OCI-LY1 (cell line): ENCODE measurements around the gene MED26.

Experiments
- H2AFZ ChIP-seq: fragments of 200-600 bp; sonication (generic), shearing (Covaris generic); 2 replicates; pipeline ENCODE4 v1.6.0; 2014; ENCODE audit warnings: antibody characterized with exemption, mild to moderate bottlenecking, low read length
- H3F3A ChIP-seq: fragments of 200-600 bp; sonication (generic), shearing (Covaris generic); 2 replicates; pipeline ENCODE4 v1.6.0; 2014; ENCODE audit warnings: mild to moderate bottlenecking, antibody characterized with exemption, low read length, moderate library complexity; ENCODE audit not compliant: insufficient read depth
- H3K27ac ChIP-seq: fragments of 200-600 bp; sonication (generic); 2 replicates; pipeline ENCODE4 v1.5.1; 2014; ENCODE audit warnings: low read length, mixed run types, mild to moderate bottlenecking, low read depth; ENCODE audit not compliant: poor library complexity, severe bottlenecking
- H3K27me3 ChIP-seq: fragments of 200-600 bp; sonication (generic); 2 replicates; pipeline ENCODE4 v1.6.0; 2014; ENCODE audit warnings: antibody characterized with exemption, mild to moderate bottlenecking, low read length, moderate library complexity; ENCODE audit not compliant: insufficient read depth
- H3K36me3 ChIP-seq: fragments of 200-600 bp; sonication (generic); 2 replicates; pipeline ENCODE4 v1.6.1; 2014; ENCODE audit warnings: mild to moderate bottlenecking, antibody characterized with exemption, low read length, moderate library complexity, mixed read lengths; ENCODE audit not compliant: insufficient read depth
- H3K4me1 ChIP-seq: fragments of 200-600 bp; sonication (generic); 2 replicates; pipeline ENCODE4 v1.5.1; 2014; ENCODE audit warnings: mild to moderate bottlenecking, low read length, moderate library complexity; ENCODE audit not compliant: insufficient read depth, severe bottlenecking
- H3K4me2 ChIP-seq: fragments of 200-600 bp; sonication (generic), shearing (Covaris generic); 2 replicates; pipeline ENCODE4 v1.6.1; 2014; ENCODE audit warnings: low read length
- H3K4me3 ChIP-seq: fragments of 200-600 bp; sonication (generic); 2 replicates; pipeline ENCODE4 v1.5.1; 2014; ENCODE audit warnings: low read length, low read depth, mild to moderate bottlenecking, mixed read lengths; ENCODE audit not compliant: poor library complexity, severe bottlenecking
- H3K79me2 ChIP-seq: fragments of 200-600 bp; shearing (Covaris generic); 2 replicates; pipeline ENCODE4 v1.6.1; 2016; ENCODE audit warnings: mixed run types, low read length, mixed read lengths; ENCODE audit not compliant: insufficient read depth
- H3K9ac ChIP-seq: fragments of 200-600 bp; sonication (generic), shearing (Covaris generic); 2 replicates; pipeline ENCODE4 v1.6.1; 2014; ENCODE audit warnings: mild to moderate bottlenecking, low read length, mixed read lengths
- H3K9me2 ChIP-seq: fragments of 200-600 bp; sonication (generic), shearing (Covaris generic); 2 replicates; pipeline ENCODE4 v1.6.1; 2014; ENCODE audit warnings: low read depth, mild to moderate bottlenecking, low read length, mixed read lengths
- H3K9me3 ChIP-seq: fragments of 200-600 bp; shearing (Covaris generic); 2 replicates; pipeline ENCODE4 v1.6.1; 2014; ENCODE audit warnings: low read length, mixed read lengths
- H4K20me1 ChIP-seq: fragments of 200-600 bp; sonication (generic), shearing (Covaris generic); 2 replicates; pipeline ENCODE4 v1.6.0; 2016; ENCODE audit warnings: mild to moderate bottlenecking, low read length; ENCODE audit not compliant: insufficient read depth
- CTCF ChIP-seq: fragments of 200-600 bp; sonication (generic), shearing (Covaris generic); IDR thresholded peaks from 2 replicates; pipeline ENCODE4 v1.5.1; 2017; ENCODE audit warnings: mild to moderate bottlenecking, antibody characterized with exemption, low read length, moderate library complexity, mixed read lengths
- EZH2 ChIP-seq: fragments of 200-600 bp; sonication (generic), shearing (Covaris generic); IDR thresholded peaks from 2 replicates; pipeline ENCODE4 v1.8.0; 2017; ENCODE audit warnings: borderline replicate concordance, mixed run types, mild to moderate bottlenecking, antibody characterized with exemption, low read length, moderate library complexity, mixed read lengths

Gene MED26

GRCh38 chr19:16562608-16563025 lies 65.4 kb downstream of the MED26 start:
- H3K27me3 ChIP-seq: no peaks in the 10 kb centered on the region
- no peaks in the 10 kb centered on the region for H3K4me1 ChIP-seq
- H3K9me3 ChIP-seq: no peaks in the 10 kb centered on the region
- no peaks in the 10 kb centered on the region for H3K9me2 ChIP-seq
- no peaks in the 10 kb centered on the region for H3F3A ChIP-seq
- no peak overlapping the region for H2AFZ ChIP-seq
- no peaks in the 10 kb centered on the region for H3K79me2 ChIP-seq
- H4K20me1 ChIP-seq: no peaks in the 10 kb centered on the region
- no peak overlapping the region for H3K4me3 ChIP-seq
- H3K9ac ChIP-seq: no peak overlapping the region
- peaks cover 77% of the 10 kb centered on the region for H3K36me3 ChIP-seq
- no peak overlapping the region for H3K4me2 ChIP-seq
- TF ChIP-seq EZH2 (no peak), CTCF (no peak)
- H3K27ac ChIP-seq: no peak overlapping the region

GRCh38 chr19:16561382-16561781 lies 66.6 kb downstream of the MED26 start:
- H3F3A ChIP-seq: no peaks in the 10 kb centered on the region
- H3K9me2 ChIP-seq: no peaks in the 10 kb centered on the region
- no peak overlapping the region for H2AFZ ChIP-seq
- no peaks in the 10 kb centered on the region for H3K79me2 ChIP-seq
- no peak overlapping the region for H3K27ac ChIP-seq
- no peaks in the 10 kb centered on the region for H3K9me3 ChIP-seq
- peaks cover 72% of the 10 kb centered on the region for H3K36me3 ChIP-seq
- TF ChIP-seq CTCF (no peak), EZH2 (no peak)
- no peaks in the 10 kb centered on the region for H3K27me3 ChIP-seq
- no peak overlapping the region for H3K4me2 ChIP-seq
- H3K4me3 ChIP-seq: no peak overlapping the region
- no peak overlapping the region for H3K9ac ChIP-seq
- no peaks in the 10 kb centered on the region for H4K20me1 ChIP-seq
- H3K4me1 ChIP-seq: no peaks in the 10 kb centered on the region

GRCh38 chr19:16559780-16560276 lies 68.2 kb downstream of the MED26 start:
- H3K36me3 ChIP-seq: peaks cover 68% of the 10 kb centered on the region
- no peak overlapping the region for H3K4me3 ChIP-seq

More at GRCh38 chr19:16559780-16560276, 68.2 kb downstream of the MED26 start:
- no peaks in the 10 kb centered on the region for H3K9me3 ChIP-seq
- H3K9ac ChIP-seq: no peak overlapping the region
- H3K9me2 ChIP-seq: no peaks in the 10 kb centered on the region
- no peak overlapping the region for H3K27ac ChIP-seq
- no peaks in the 10 kb centered on the region for H3F3A ChIP-seq
- H3K79me2 ChIP-seq: no peaks in the 10 kb centered on the region
- no peaks in the 10 kb centered on the region for H4K20me1 ChIP-seq
- no peaks in the 10 kb centered on the region for H3K4me1 ChIP-seq
- no peaks in the 10 kb centered on the region for H3K27me3 ChIP-seq
- H3K4me2 ChIP-seq: no peak overlapping the region
- H2AFZ ChIP-seq: no peak overlapping the region
- no peak for TF ChIP-seq EZH2
- TF ChIP-seq CTCF: no peak
